Measurements from ENCODE around the gene TGM6. TPM values are rescaled to one million over a fixed set of nuclear protein-coding genes. Genes with fewer than 3 reads are reported as not detected.

The TGM6 gene
- total RNA-seq, 1 experiment from 2014 or later = not detected

Other genes with a start within 250 kb of the TGM6 start
- 0.06 TPM in 1 of 2 replicates, not detected in the other for gene TGM3, start 84.9 kb upstream of the TGM6 start, total RNA-seq (2014; rRNA removed; shearing (Covaris generic))
- gene SNRPB, start 89.9 kb downstream of the TGM6 start, total RNA-seq (2014; rRNA removed; shearing (Covaris generic)) = 924 and 967 TPM in 2 replicates
- 10.5 and 13.8 TPM in 2 replicates for gene ZNF343, start 128.0 kb downstream of the TGM6 start, total RNA-seq (2014; rRNA removed; shearing (Covaris generic))
- not detected in 2 replicates for gene TMC2, start 155.7 kb downstream of the TGM6 start, total RNA-seq (2014; rRNA removed; shearing (Covaris generic))